HFFc6 (cell line): Measurements from ENCODE around the gene NGFR. TPM values are rescaled to one million over a fixed set of nuclear protein-coding genes. Genes with fewer than 3 reads are reported as not detected.

ENCODE experiments used
- DNase-seq: peaks from one replicate; pipeline ENCODE4 v3.0.0-alpha.2; 2018
- H3K27ac Mint-ChIP-seq: 2 replicates; pipeline ENCODE4 v1.8.0; 2020; ENCODE audit warnings: mild to moderate bottlenecking, mixed read lengths
- H3K27me3 Mint-ChIP-seq: 2 replicates; pipeline ENCODE4 v1.8.0; 2021; ENCODE audit warnings: mild to moderate bottlenecking, moderate library complexity, mixed read lengths; ENCODE audit not compliant: insufficient read depth
- H3K36me3 Mint-ChIP-seq: 2 replicates; pipeline ENCODE4 v1.8.0; 2021; ENCODE audit warnings: low read depth, mixed read lengths
- H3K4me1 Mint-ChIP-seq: 2 replicates; pipeline ENCODE4 v1.8.0; 2020; ENCODE audit warnings: low read depth, mixed read lengths
- H3K4me3 Mint-ChIP-seq: 2 replicates; pipeline ENCODE4 v1.8.0; 2020; ENCODE audit warnings: mild to moderate bottlenecking, moderate library complexity, mixed read lengths
- H3K9me3 Mint-ChIP-seq: 2 replicates; pipeline ENCODE4 v1.8.0; 2020; ENCODE audit warnings: mild to moderate bottlenecking, mixed read lengths
- total RNA-seq, 6 experiments: library from RNA; stranded (reverse); fragmentation: NEBNext Ultra II Directional; extraction: Animal tissue kit (Norgen Biotek cat#: 25700); gene quantifications; 2 replicates in 1 of 6; 3 replicates in 5 of 6; pipeline ENCODE4 v1.2.3, GENCODE V29; 2021
- TF ChIP-seq, protein P1 (sequence below): fragments of 200-600 bp; sonication (generic); IDR thresholded peaks from 2 replicates; pipeline ENCODE4 v1.5.0; 2021; ENCODE audit warnings: antibody characterized with exemption, mild to moderate bottlenecking

NGFR gene
- total RNA-seq, 6 experiments from 2014 or later, result 0.07 to 0.14 (median 0.11) TPM; not detected in 1

DNA sequence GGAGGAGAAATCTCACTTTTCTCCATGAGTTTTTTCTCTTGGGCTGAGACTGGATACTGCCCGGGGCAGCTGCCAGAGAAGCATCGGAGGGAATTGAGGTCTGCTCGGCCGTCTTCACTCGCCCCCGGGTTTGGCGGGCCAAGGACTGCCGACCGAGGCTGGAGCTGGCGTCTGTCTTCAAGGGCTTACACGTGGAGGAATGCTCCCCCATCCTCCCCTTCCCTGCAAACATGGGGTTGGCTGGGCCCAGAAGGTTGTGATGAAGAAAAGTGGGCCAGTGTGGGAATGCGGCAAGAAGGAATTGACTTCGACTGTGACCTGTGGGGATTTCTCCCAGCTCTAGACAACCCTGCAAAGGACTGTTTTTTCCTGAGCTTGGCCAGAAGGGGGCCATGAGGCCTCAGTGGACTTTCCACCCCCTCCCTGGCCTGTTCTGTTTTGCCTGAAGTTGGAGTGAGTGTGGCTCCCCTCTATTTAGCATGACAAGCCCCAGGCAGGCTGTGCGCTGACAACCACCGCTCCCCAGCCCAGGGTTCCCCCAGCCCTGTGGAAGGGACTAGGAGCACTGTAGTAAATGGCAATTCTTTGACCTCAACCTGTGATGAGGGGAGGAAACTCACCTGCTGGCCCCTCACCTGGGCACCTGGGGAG is 19.1 kb downstream of the NGFR start:
- Mint-ChIP-seq H3K9me3 (no peaks in the 10 kb centered on the region), H3K27me3 (peaks cover 11% of the 10 kb centered on the region), H3K4me1 (peaks cover 23% of the 10 kb centered on the region), H3K36me3 (no peaks in the 10 kb centered on the region), H3K27ac (0 out of 2 replicates have a peak overlapping the region, but pooled peaks have one; percentile 38), H3K4me3 (no peak overlapping the region)
- DNase-seq, result no peak
- TF ChIP-seq, protein P1, sequence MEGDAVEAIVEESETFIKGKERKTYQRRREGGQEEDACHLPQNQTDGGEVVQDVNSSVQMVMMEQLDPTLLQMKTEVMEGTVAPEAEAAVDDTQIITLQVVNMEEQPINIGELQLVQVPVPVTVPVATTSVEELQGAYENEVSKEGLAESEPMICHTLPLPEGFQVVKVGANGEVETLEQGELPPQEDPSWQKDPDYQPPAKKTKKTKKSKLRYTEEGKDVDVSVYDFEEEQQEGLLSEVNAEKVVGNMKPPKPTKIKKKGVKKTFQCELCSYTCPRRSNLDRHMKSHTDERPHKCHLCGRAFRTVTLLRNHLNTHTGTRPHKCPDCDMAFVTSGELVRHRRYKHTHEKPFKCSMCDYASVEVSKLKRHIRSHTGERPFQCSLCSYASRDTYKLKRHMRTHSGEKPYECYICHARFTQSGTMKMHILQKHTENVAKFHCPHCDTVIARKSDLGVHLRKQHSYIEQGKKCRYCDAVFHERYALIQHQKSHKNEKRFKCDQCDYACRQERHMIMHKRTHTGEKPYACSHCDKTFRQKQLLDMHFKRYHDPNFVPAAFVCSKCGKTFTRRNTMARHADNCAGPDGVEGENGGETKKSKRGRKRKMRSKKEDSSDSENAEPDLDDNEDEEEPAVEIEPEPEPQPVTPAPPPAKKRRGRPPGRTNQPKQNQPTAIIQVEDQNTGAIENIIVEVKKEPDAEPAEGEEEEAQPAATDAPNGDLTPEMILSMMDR, result peak; percentile 55

DNA sequence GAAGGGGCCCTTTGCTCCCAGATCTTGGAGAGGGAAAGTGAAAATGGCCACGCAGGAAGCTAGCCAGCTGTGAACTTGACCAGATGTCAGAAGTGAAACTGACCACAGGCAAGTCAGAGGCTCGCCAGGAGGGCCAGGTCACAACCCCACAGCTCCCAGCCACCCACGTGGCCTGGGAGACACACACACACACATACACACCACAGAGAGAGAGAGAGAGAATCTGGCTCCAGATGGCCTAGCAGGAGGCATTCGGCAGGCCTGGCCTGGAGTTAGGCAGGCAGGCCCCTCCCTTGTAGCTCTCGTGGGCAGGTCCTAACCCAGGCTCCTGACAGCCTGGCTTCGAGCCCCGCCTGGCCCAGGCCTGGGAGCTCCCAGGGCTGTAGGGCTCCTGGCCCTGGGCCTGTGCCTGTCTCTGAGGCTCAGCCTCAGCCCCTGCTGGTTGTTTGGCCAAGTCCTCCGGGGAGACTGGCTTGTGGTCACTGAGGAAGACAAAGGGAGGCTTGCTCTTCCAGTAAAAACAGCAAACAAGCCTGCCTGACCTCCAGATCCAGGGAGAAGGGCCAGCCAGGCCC is 20.2 kb downstream of the NGFR start:
- H3K9me3 Mint-ChIP-seq, result no peaks in the 10 kb centered on the region
- TF ChIP-seq, protein P1, result peak; percentile 26; the same call in 1 of the 2 replicates
- peak overlapping the region; percentile 69 for H3K4me3 Mint-ChIP-seq

DNA sequence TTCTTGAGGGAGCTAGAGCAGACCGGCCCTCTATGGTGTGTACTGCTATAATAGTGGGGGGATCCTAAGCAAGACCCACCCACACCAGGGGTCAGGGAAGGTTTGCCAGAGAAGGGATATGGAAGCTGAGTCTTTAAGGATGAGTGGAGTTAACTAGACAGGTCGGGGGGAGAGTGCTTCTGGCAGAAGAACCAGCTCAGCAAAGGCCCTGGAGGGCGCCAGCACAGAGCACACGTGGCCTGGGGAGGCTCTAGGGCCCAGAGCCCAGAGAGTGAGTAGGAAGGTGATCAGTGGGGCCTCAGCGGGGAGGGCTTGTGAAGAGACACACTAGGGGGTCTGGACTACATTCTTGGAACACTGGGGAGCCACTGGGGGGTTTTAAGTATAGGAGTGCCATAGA is 21.1 kb downstream of the NGFR start:
- Mint-ChIP-seq H3K4me3 (no peak overlapping the region), H3K9me3 (no peaks in the 10 kb centered on the region), H3K27me3 (peaks cover 17% of the 10 kb centered on the region), H3K4me1 (peaks cover 23% of the 10 kb centered on the region), H3K27ac (no peak overlapping the region), H3K36me3 (no peaks in the 10 kb centered on the region)
- DNase-seq, result no peak
- TF ChIP-seq, protein P1, result no peak

More for the DNA sequence above, 20.2 kb downstream of the NGFR start:
- DNase-seq, result peak; percentile 87
- Mint-ChIP-seq H3K4me1 (peaks cover 23% of the 10 kb centered on the region), H3K27ac (peak overlapping the region; percentile 90), H3K36me3 (no peaks in the 10 kb centered on the region), H3K27me3 (peaks cover 14% of the 10 kb centered on the region)

DNA sequence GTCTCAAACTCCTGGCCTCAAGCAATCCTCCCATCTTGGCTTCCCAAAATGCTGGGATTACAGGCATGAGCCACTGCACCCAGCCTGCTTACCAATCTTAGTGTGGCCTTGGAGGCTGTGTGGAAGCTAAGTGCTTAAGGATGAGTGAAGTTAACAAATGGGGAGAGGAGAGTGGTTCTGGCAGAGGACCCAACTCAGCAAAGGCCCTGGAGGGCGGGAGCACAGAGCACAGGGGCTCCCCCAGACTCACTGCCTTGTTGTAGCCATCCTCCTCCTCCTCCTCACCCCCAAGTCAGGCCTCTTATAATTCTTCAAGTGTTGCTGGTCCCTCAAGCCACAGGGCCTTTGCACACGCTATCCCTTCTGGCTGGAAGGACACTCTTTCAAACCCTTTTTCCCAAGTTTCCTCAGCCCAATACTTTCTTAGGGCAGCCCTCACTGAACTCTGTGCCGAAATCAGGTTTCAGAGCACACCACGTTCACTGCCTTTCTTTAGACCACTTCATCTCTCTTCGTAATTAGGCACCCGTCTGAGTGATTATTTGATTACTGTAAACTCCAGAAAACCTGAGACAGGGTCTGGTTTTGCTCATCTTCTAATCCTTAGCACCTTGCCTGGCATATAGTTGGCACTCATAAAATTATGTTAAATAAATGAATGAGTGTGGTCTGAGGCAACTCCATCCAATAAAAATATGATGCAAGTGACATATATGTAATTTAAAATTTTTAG is 23.4 kb downstream of the NGFR start:
- Mint-ChIP-seq H3K36me3 (no peaks in the 10 kb centered on the region), H3K27me3 (peaks cover 26% of the 10 kb centered on the region), H3K4me1 (peaks cover 23% of the 10 kb centered on the region), H3K27ac (no peak overlapping the region), H3K4me3 (no peak overlapping the region), H3K9me3 (no peaks in the 10 kb centered on the region)
- no peak for DNase-seq
- TF ChIP-seq, protein P1, result no peak

DNA sequence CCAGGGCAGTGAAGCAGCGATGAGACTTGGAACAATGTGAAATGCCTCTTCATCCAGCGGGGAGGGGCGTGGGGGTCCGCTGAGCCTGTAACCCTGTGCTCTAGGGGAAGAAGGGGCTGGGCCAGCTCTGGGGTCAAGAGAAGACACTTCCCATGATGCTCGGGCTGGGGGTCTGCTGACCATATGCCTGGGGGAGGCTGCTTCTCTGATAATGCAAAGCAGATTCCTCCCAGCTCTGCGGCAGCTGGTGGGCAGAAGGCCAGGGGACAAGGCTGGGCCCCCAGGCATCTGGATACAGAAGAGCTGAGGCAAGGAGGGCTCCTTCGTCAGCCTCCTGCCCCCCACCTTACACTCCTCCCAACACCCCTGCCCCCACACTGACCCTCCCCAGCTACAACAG is 24.7 kb downstream of the NGFR start:
- no peak for DNase-seq
- TF ChIP-seq, protein P1, result no peak
- no peaks in the 10 kb centered on the region for H3K36me3 Mint-ChIP-seq
- no peaks in the 10 kb centered on the region for H3K9me3 Mint-ChIP-seq
- H3K27ac Mint-ChIP-seq, result no peak overlapping the region
- no peak overlapping the region for H3K4me3 Mint-ChIP-seq
- peaks cover 24% of the 10 kb centered on the region for H3K27me3 Mint-ChIP-seq
- H3K4me1 Mint-ChIP-seq, result peaks cover 15% of the 10 kb centered on the region
